Measurements from ENCODE around the gene SGSM2. TPM values are rescaled to one million over a fixed set of nuclear protein-coding genes. Genes with fewer than 3 reads are reported as not detected.

Gene SGSM2
- total RNA-seq, 4 donors from 2014 or later, result 32.9 to 58.6 (median 47.4) TPM

DNA sequence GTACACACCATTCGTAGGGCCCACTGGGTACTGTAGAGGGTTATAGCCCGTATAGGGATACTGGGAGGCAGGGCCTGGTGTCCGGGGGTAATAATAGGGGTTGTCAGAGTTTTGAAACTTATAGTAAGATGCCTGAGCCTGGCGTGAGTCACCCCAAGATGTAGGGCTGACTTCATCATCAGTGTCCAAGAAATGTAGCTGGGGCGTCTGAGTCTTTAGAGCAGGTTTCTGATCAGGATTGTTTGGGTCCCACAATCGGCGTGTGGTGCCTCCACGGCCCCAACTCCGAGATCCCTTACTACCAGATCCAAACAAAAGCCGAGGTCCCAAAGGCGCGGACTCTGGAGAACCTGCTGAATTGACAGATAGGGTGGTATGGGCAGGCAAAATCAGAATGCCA is 38.2 kb upstream of the SGSM2 start:
- H3K36me3 ChIP-seq, result peaks cover 0 to 65% of the 10 kb centered on the region in 2 donors
- no peak overlapping the region for H3K4me3 ChIP-seq
- H3K27ac ChIP-seq, result no peak overlapping the region
- no peaks in the 10 kb centered on the region for H3K9me3 ChIP-seq
- H3K27me3 ChIP-seq, result no peaks in the 10 kb centered on the region
- peaks cover 0 to 66% (median 8%) of the 10 kb centered on the region in 3 donors for H3K4me1 ChIP-seq
- TF ChIP-seq, protein P1, sequence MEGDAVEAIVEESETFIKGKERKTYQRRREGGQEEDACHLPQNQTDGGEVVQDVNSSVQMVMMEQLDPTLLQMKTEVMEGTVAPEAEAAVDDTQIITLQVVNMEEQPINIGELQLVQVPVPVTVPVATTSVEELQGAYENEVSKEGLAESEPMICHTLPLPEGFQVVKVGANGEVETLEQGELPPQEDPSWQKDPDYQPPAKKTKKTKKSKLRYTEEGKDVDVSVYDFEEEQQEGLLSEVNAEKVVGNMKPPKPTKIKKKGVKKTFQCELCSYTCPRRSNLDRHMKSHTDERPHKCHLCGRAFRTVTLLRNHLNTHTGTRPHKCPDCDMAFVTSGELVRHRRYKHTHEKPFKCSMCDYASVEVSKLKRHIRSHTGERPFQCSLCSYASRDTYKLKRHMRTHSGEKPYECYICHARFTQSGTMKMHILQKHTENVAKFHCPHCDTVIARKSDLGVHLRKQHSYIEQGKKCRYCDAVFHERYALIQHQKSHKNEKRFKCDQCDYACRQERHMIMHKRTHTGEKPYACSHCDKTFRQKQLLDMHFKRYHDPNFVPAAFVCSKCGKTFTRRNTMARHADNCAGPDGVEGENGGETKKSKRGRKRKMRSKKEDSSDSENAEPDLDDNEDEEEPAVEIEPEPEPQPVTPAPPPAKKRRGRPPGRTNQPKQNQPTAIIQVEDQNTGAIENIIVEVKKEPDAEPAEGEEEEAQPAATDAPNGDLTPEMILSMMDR (IDR thresholded peaks at IDR 0.05), result no peak
- no peak for TF ChIP-seq POLR2A (IDR thresholded peaks at IDR 0.05)
- no peak for TF ChIP-seq POLR2AphosphoS5 (IDR thresholded peaks at IDR 0.05)
- WGBS, 2 donors (ENCODE audit: low coverage in 1 of 2), result 88 to 93% methylated on average over 10 of the region's 12 CpGs
- ATAC-seq, result no peak

DNA sequence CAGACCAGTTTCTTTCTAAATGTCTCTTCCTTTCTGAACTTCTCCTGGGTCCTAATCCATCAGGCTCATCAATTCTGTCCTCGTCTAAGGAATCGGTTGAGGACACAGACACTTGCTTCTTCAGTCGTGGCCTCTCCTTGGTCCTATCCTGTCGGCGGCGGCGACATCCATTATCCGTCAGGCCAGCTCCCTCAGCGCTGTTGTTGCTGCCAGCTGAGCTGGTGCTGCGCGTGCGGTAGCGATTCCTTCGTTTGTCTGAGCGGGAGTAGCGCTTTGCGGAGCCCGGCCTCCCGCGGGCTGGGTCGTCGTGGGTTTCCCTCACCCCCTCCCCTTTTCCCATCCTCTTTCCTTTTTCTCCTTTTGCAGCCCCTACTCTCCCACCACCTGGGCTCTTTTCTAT is 37.5 kb upstream of the SGSM2 start:
- Histone ChIP-seq H3K27ac (no peak overlapping the region), H3K36me3 (peaks cover 0 to 59% of the 10 kb centered on the region in 2 donors), H3K4me1 (peaks cover 0 to 71% (median 8%) of the 10 kb centered on the region in 3 donors)

DNA sequence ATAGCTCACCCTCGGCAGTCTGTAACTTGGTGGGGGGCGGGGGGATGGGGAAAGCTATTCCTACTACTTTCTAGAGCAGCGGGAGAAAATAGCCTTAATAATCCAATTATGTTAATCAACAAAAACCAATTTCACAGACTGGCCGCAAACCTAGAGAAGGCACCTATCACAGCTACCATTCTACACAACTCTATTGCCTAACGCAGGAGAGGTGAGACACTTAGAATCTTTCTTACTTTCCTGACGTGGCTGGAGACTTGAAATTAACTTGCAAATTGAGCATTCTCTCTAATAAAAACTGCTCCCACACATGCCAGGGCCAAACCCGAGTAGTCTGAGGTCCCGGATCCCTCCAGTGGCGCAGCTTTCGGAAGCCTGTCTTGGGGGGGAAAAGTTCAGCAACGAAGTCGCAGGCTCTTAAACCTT is 34.5 kb upstream of the SGSM2 start:
- Histone ChIP-seq H3K36me3 (peaks cover 0 to 30% of the 10 kb centered on the region in 2 donors), H3K4me3 (peak overlapping the region; percentile 63 to 95), H3K9me3 (no peaks in the 10 kb centered on the region), H3K27ac (peak overlapping the region; percentile 49 to 96 (median 92)), H3K4me1 (peaks cover 0 to 56% (median 8%) of the 10 kb centered on the region in 3 donors), H3K27me3 (no peaks in the 10 kb centered on the region)
- WGBS, 2 donors (ENCODE audit: low coverage in 1 of 2), result 0 to 1% methylated on average over 7 to 10 of the region's 12 CpGs
- no peak for ATAC-seq
- no peak for TF ChIP-seq EP300 (IDR thresholded peaks at IDR 0.05)
- TF ChIP-seq, protein P1 (IDR thresholded peaks at IDR 0.05), result no peak
- no peak for TF ChIP-seq POLR2A (IDR thresholded peaks at IDR 0.05)
- no peak for TF ChIP-seq POLR2AphosphoS5 (IDR thresholded peaks at IDR 0.05)

More for the DNA sequence above, 37.5 kb upstream of the SGSM2 start:
- Histone ChIP-seq H3K4me3 (no peak overlapping the region), H3K27me3 (no peaks in the 10 kb centered on the region), H3K9me3 (no peaks in the 10 kb centered on the region)
- TF ChIP-seq, protein P1 (IDR thresholded peaks at IDR 0.05), result no peak
- TF ChIP-seq EP300 (IDR thresholded peaks at IDR 0.05), result no peak
- TF ChIP-seq POLR2A (IDR thresholded peaks at IDR 0.05), result no peak
- no peak for TF ChIP-seq POLR2AphosphoS5 (IDR thresholded peaks at IDR 0.05)
- ATAC-seq, result no peak
- WGBS, 2 donors (ENCODE audit: low coverage in 1 of 2), result 74 to 87% methylated on average over 10 to 11 of the region's 22 CpGs

DNA sequence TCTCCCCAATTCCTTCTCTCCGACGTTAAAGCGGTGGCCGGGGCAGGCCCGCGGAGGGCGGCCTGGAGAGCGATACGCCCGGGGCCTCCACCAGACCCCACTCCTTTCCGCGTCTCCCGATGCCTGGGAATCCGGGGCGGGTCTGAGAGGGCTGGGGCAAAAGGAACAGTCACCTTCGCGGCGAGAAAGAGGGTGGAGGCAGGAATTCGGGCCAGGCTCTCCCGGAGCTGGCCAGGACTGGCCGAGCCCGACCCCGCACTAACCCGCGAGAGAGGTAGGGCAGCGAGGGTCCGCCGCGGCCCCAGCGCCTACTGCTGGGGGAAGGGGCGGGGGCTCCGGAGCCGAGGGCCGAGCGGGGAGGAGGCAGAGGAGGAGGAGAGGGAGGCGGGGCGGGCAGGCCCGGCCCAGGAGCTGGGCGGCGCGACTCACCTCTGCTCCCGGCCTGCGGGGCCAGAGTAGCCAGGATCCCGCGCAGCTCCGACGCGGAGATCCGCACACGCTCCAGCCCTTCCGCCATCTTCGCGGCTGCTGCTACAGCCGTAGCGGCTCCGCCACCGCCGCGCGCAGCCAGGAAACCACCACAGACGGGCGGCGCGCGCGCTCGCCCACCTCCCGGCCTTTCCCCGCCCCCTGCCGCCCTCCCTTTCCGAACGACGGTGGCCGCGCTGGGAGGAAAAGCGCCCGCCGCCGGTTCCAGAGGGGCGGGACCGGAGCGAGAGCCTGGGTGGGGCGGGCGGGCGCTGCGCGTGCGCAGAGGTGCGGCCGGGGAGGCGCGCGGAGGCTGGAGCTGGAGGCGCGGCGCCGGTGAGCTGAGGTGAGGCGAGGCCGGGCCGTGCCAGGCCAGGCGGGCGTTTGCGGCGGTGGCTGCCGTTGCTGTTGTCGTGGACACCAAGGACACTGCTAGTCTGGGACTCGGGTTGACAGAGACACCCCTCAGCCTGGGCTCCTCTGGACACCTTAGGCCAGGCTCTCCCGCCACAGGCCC is 33.8 kb upstream of the SGSM2 start, which contains the start of the genes SMG6 and SRR:
Gene SMG6, minus strand, starts transcription at position 582 of the 985 bp plus-strand sequence. Its CDS starts 65 bp downstream, at position 517.
Gene SRR, plus strand, starts transcription at position 747 of the 985 bp plus-strand sequence. CDS start 11,611 bp downstream, outside the sequence.
- peak; percentile 65 for TF ChIP-seq POLR2AphosphoS5 (IDR thresholded peaks at IDR 0.05)
- no peak for TF ChIP-seq EP300 (IDR thresholded peaks at IDR 0.05)
- TF ChIP-seq POLR2A (IDR thresholded peaks at IDR 0.05), result peak; percentile 34 to 57
- TF ChIP-seq, protein P1 (IDR thresholded peaks at IDR 0.05), result peak in 1 of 4 experiments; percentile 20
- Histone ChIP-seq H3K9me3 (no peaks in the 10 kb centered on the region), H3K4me3 (peak within 1 kb of the TSS; percentile 63 to 95), H3K27me3 (no peaks in the 10 kb centered on the region), H3K27ac (peak within 1 kb of the TSS; percentile 49 to 96 (median 92)), H3K4me1 (peaks cover 0 to 50% (median 8%) of the 10 kb centered on the region in 3 donors), H3K36me3 (peaks cover 0 to 24% of the 10 kb centered on the region in 2 donors)
- peak; percentile 95 for ATAC-seq
- WGBS, 2 donors (ENCODE audit: low coverage in 1 of 2), result 0% methylated on average over 2 of the region's 108 CpGs; no CpG with 5 or more reads in 1 of the 2 donors

All from gastroesophageal sphincter (tissue), 4 donors.